ENCODE measurements around the gene PCDHB1. TPM values are rescaled to one million over a fixed set of nuclear protein-coding genes. Genes with fewer than 3 reads are reported as not detected.

PCDHB1 gene, protein sequence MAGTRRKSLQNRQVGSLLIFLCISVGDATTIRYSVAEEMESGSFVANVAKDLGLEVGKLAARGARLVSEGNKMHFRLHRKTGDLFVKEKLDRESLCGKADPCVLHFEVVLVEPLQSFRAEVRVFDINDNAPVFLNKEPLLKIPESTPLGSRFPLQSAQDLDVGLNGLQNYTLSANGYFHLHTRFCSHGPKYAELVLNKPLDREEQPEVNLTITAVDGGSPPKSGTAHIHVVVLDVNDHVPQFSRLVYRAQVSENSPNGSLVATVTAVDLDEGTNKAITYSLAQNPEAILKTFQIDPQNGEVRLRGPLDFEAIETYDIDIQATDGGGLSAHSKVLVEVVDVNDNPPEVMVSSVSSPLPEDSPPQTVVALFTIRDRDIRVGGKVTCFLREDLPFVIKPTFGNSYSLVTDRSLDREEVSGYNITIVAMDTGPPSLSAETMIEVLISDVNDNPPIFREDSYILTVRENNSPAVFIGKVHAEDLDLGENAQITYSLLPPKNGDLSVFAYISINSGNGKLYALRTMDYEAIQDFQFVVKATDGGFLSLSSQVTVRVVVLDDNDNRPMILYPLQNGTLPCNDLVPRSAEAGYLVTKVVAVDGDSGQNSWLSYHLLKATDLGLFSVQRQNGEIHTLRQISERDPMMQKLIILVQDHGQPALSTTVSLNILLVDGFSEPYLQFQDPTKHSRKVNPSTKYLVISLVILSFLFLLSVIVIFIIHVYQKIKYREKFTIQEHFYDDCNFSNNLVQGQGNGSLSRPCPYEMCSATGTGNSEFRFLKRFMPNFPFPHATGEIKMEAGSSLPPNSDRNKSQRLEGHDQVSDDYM
- total RNA-seq (not detected), total RNA-seq (0 to 0.09 (median 0) reads per million in 29 experiments)
- total RNA-seq (2013) = not detected

GRCh38 chr5:141050622-141051520 is at the start of gene PCDHB1:
Gene PCDHB1, plus strand, starts transcription at chr5:141051374. Its CDS starts 97 bp downstream, at chr5:141051471.
- peak within 1 kb of the TSS in 1 of 2 donors; percentile 19 for H3K4me3 ChIP-seq (ENCODE audit: control insufficient read depth in 1 of 2, extremely low read depth in 1 of 2, low read length in 1 of 2)
- H3K27me3 Mint-ChIP-seq = peaks cover 51 to 55% of the 10 kb centered on the region in 2 donors
- ChIA-PET POLR2A (no interaction called here), CTCF (no interaction called here)
- H3K27me3 ChIP-seq (replicated peaks in 1 of 2; ENCODE audit: control insufficient read depth in 2 of 2, extremely low read depth in 1 of 2, insufficient read depth in 2 of 2, low read length in 1 of 2) = peaks cover 6 to 19% of the 10 kb centered on the region in 2 experiments
- H3K9me3 Mint-ChIP-seq = peaks cover 7 to 22% (median 20%) of the 10 kb centered on the region in 3 donors
- ATAC-seq (replicated peaks in 1 of 4) = no peak
- H3K4me1 ChIP-seq (ENCODE audit: control insufficient read depth in 1 of 2, extremely low read depth in 1 of 2, insufficient read depth in 2 of 2, low read length in 2 of 2) = no peaks in the 10 kb centered on the region
- no peak within 1 kb of the TSS for H3K27ac ChIP-seq (ENCODE audit: low read length)
- no peak for DNase-seq
- no peaks in the 10 kb centered on the region for H3K9me3 ChIP-seq
- H3K4me1 Mint-ChIP-seq = peaks cover 4 to 14% (median 6%) of the 10 kb centered on the region in 3 donors
- WGBS (ENCODE audit: insufficient coverage) = 40% methylated on average over 15 of the region's 20 CpGs
- peak within 1 kb of the TSS; percentile 59 to 65 (median 60) for H3K4me3 Mint-ChIP-seq
- H3K27ac Mint-ChIP-seq = no peak within 1 kb of the TSS
- H3K36me3 ChIP-seq (ENCODE audit: control insufficient read depth in 2 of 2, extremely low read depth in 1 of 2, insufficient read depth in 1 of 2, low read length in 1 of 2) = no peaks in the 10 kb centered on the region
- H3K36me3 Mint-ChIP-seq = no peaks in the 10 kb centered on the region

DNA sequence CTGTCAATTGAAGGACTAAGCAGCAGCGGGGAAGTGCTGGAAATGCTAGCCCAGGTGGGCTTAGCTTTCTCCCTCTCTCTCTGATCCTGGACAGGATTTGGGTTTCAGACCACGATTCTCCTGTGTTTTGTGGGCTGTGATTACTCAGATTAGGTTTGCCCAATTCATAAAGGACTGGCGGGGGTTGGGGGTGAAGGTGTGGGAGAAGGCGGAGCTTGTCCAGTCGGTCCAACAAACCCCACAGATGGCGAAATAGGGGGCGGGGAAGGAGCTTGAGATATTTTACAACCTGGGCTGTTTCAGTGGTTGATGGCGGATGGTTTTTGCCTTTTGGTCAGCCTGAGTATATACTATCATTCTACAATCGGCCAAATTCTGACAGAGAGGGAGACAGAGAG is 49.7 kb upstream of the PCDHB1 start:
- ChIA-PET POLR2A (no interaction called here), CTCF (no interaction called here)
- no peaks in the 10 kb centered on the region for H3K9me3 ChIP-seq
- no peaks in the 10 kb centered on the region for H3K36me3 ChIP-seq (ENCODE audit: control insufficient read depth in 2 of 2, extremely low read depth in 1 of 2, insufficient read depth in 1 of 2, low read length in 1 of 2)
- H3K4me3 ChIP-seq (ENCODE audit: control insufficient read depth in 1 of 2, extremely low read depth in 1 of 2, low read length in 1 of 2) = no peak overlapping the region
- H3K27me3 ChIP-seq (replicated peaks in 1 of 2; ENCODE audit: control insufficient read depth in 2 of 2, extremely low read depth in 1 of 2, insufficient read depth in 2 of 2, low read length in 1 of 2) = peaks cover 0 to 19% of the 10 kb centered on the region in 2 experiments
- H3K4me1 ChIP-seq (ENCODE audit: control insufficient read depth in 1 of 2, extremely low read depth in 1 of 2, insufficient read depth in 2 of 2, low read length in 2 of 2) = peaks cover 0 to 6% of the 10 kb centered on the region in 2 experiments
- H3K27ac ChIP-seq (ENCODE audit: low read length) = no peak overlapping the region
- DNase-seq (no peak), ATAC-seq (replicated peaks in 1 of 4) (no peak)
- Mint-ChIP-seq H3K27ac (no peak overlapping the region), H3K9me3 (no peaks in the 10 kb centered on the region), H3K27me3 (peaks cover 28 to 37% of the 10 kb centered on the region in 2 donors), H3K4me1 (peaks cover 5 to 13% (median 6%) of the 10 kb centered on the region in 3 donors), H3K36me3 (no peaks in the 10 kb centered on the region), H3K4me3 (peak overlapping the region in 1 of 3 donors; percentile 24)
- WGBS (ENCODE audit: insufficient coverage) = 0% methylated on average over 1 of the region's 9 CpGs

DNA sequence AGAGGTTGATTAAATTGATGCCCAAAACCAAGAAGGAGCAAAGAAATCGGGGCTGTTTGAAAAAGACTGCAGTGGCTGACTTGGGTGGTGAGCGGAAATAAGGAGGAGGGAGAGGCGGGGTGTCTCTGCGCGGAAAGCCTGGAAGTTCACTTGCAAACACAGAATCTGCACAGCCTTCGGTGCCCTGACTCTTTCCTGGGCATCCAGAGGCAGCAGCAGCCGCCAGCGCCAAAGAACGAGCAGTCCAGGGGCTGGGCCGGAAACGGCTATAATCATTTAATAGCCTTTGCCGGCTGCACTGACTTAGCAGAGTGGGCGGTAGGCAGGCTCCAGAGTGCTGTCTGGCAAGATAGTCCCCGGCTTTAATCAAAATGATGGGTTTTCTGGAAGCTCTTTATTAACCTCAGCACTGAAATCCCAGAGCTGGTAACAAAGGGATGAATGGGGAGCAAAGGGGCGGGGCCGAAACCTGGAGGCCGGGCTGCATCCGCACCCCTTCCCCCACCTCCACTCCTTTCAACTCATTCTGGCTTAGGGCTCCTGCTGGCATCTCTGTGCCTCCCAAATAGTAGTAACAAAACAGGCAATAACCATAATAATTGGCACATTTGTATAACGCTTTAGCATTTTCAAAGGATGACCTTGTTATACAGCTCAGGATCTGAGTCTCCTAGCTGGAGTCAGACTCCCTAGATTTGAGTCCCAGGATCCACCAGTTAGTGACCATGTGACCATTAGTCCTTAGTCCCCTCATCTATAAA is 49.1 kb upstream of the PCDHB1 start:
- peaks cover 5 to 13% (median 6%) of the 10 kb centered on the region in 3 donors for H3K4me1 Mint-ChIP-seq
- POLR2A ChIA-PET = no interaction called here
- Histone ChIP-seq H3K9me3 (no peaks in the 10 kb centered on the region), H3K27me3 (replicated peaks in 1 of 2; ENCODE audit: control insufficient read depth in 2 of 2, extremely low read depth in 1 of 2, insufficient read depth in 2 of 2, low read length in 1 of 2) (peaks cover 0 to 19% of the 10 kb centered on the region in 2 experiments), H3K36me3 (ENCODE audit: control insufficient read depth in 2 of 2, extremely low read depth in 1 of 2, insufficient read depth in 1 of 2, low read length in 1 of 2) (no peaks in the 10 kb centered on the region), H3K27ac (ENCODE audit: low read length) (no peak overlapping the region), H3K4me3 (ENCODE audit: control insufficient read depth in 1 of 2, extremely low read depth in 1 of 2, low read length in 1 of 2) (peak overlapping the region in 1 of 2 donors; percentile 10), H3K4me1 (ENCODE audit: control insufficient read depth in 1 of 2, extremely low read depth in 1 of 2, insufficient read depth in 2 of 2, low read length in 2 of 2) (peaks cover 0 to 6% of the 10 kb centered on the region in 2 experiments)
- no peak for ATAC-seq (replicated peaks in 1 of 4)
- no peak overlapping the region for H3K27ac Mint-ChIP-seq
- H3K27me3 Mint-ChIP-seq = peaks cover 28 to 42% of the 10 kb centered on the region in 2 donors
- DNase-seq = no peak
- CTCF ChIA-PET = interaction anchor here in 1 of 2 donors (0.5 kb wide), 1 partner anchor 329 kb away, joined by 11 read pairs; no protein-coding TSS in a partner anchor
- no peaks in the 10 kb centered on the region for H3K36me3 Mint-ChIP-seq
- peak overlapping the region in 1 of 3 donors; percentile 24 for H3K4me3 Mint-ChIP-seq
- peaks cover 0 to 2% (median 0%) of the 10 kb centered on the region in 3 donors for H3K9me3 Mint-ChIP-seq
- 8% methylated on average over 14 of the region's 19 CpGs for WGBS (ENCODE audit: insufficient coverage)

GRCh38 chr5:141002605-141002965 is 48.6 kb upstream of the PCDHB1 start:
- Histone ChIP-seq H3K27ac (ENCODE audit: low read length) (no peak overlapping the region), H3K36me3 (ENCODE audit: control insufficient read depth in 2 of 2, extremely low read depth in 1 of 2, insufficient read depth in 1 of 2, low read length in 1 of 2) (no peaks in the 10 kb centered on the region), H3K9me3 (no peaks in the 10 kb centered on the region), H3K27me3 (replicated peaks in 1 of 2; ENCODE audit: control insufficient read depth in 2 of 2, extremely low read depth in 1 of 2, insufficient read depth in 2 of 2, low read length in 1 of 2) (peaks cover 0 to 19% of the 10 kb centered on the region in 2 experiments), H3K4me3 (ENCODE audit: control insufficient read depth in 1 of 2, extremely low read depth in 1 of 2, low read length in 1 of 2) (no peak overlapping the region), H3K4me1 (ENCODE audit: control insufficient read depth in 1 of 2, extremely low read depth in 1 of 2, insufficient read depth in 2 of 2, low read length in 2 of 2) (peaks cover 0 to 6% of the 10 kb centered on the region in 2 experiments)
- DNase-seq (no peak), ATAC-seq (replicated peaks in 1 of 4) (no peak)
- Mint-ChIP-seq H3K4me1 (peaks cover 5 to 13% (median 6%) of the 10 kb centered on the region in 3 donors), H3K27me3 (peaks cover 28 to 40% of the 10 kb centered on the region in 2 donors), H3K4me3 (no peak overlapping the region), H3K9me3 (peaks cover 0 to 3% (median 0%) of the 10 kb centered on the region in 3 donors), H3K36me3 (no peaks in the 10 kb centered on the region), H3K27ac (no peak overlapping the region)
- no CpG with 5 or more reads among the region's 3 CpGs for WGBS (ENCODE audit: insufficient coverage)
- ChIA-PET CTCF (interaction anchor here in 1 of 2 donors (0.5 kb wide), 1 partner anchor 328 kb away, joined by 11 read pairs; no protein-coding TSS in a partner anchor), POLR2A (no interaction called here)

- Mint-ChIP-seq H3K27me3 (peaks cover 28 to 40% of the 10 kb centered on the region in 2 donors), H3K36me3 (no peaks in the 10 kb centered on the region), H3K4me1 (peaks cover 5 to 13% (median 6%) of the 10 kb centered on the region in 3 donors), H3K27ac (no peak overlapping the region), H3K9me3 (peaks cover 0 to 3% (median 0%) of the 10 kb centered on the region in 3 donors), H3K4me3 (no peak overlapping the region)
- POLR2A ChIA-PET = no interaction called here
- Histone ChIP-seq H3K27me3 (replicated peaks in 1 of 2; ENCODE audit: control insufficient read depth in 2 of 2, extremely low read depth in 1 of 2, insufficient read depth in 2 of 2, low read length in 1 of 2) (peaks cover 0 to 19% of the 10 kb centered on the region in 2 experiments), H3K4me3 (ENCODE audit: control insufficient read depth in 1 of 2, extremely low read depth in 1 of 2, low read length in 1 of 2) (no peak overlapping the region), H3K36me3 (ENCODE audit: control insufficient read depth in 2 of 2, extremely low read depth in 1 of 2, insufficient read depth in 1 of 2, low read length in 1 of 2) (no peaks in the 10 kb centered on the region), H3K9me3 (no peaks in the 10 kb centered on the region), H3K27ac (ENCODE audit: low read length) (no peak overlapping the region), H3K4me1 (ENCODE audit: control insufficient read depth in 1 of 2, extremely low read depth in 1 of 2, insufficient read depth in 2 of 2, low read length in 2 of 2) (peaks cover 0 to 6% of the 10 kb centered on the region in 2 experiments)
- ATAC-seq (replicated peaks in 1 of 4) = no peak
- DNase-seq = no peak
- CTCF ChIA-PET = no interaction called here
- no CpG with 5 or more reads among the region's 3 CpGs for WGBS (ENCODE audit: insufficient coverage)
Measured at GRCh38 chr5:141003031-141003430, 48.1 kb upstream of the PCDHB1 start.
